Measurements from ENCODE around the gene ANKLE2. TPM values are rescaled to one million over a fixed set of nuclear protein-coding genes. Genes with fewer than 3 reads are reported as not detected.

ANKLE2 gene
- total and polyA plus RNA-seq, 2 of the 8 experiments (the other 6 are each of a cell fraction or from before 2014, with no cell fraction given), result 41.0 to 64.9 TPM

DNA sequence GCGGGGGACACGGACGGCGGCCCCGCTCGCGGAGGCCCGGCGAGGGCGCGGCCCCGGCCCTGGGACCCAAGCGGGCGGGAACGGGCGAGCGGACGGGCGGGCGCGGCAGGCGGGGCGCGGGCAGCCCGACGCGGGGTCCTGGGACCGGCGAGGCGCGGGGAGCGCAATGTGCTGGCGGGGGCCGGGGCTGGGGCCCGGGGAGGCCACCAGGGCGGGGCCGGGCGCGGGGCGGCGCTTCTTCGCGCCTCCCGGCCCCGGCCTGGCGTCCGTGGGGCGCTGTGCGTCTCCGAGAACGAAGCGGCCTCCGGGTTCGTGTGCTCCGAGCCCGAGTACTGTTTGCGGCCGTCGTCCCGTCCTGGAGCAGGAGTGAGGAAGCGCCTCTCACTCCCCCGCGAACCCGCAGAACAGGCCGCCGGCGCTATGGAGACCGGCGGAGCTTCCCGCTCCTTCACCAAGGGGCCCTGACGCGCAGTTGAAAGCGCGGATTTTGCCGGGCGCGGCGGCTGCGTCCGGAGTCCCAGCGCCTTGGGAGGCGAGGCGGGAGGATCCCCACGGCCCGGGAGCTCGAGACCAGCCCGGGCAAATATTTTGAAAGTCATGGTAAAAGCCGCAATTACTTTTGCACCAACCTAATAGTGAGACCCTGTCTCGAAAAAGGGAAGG lies 420 bp upstream of the ANKLE2 start (continued):
- TF ChIP-seq, protein P1, sequence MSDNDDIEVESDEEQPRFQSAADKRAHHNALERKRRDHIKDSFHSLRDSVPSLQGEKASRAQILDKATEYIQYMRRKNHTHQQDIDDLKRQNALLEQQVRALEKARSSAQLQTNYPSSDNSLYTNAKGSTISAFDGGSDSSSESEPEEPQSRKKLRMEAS (IDR thresholded peaks at IDR 0.05), result no peak
- TF ChIP-seq, protein P2, sequence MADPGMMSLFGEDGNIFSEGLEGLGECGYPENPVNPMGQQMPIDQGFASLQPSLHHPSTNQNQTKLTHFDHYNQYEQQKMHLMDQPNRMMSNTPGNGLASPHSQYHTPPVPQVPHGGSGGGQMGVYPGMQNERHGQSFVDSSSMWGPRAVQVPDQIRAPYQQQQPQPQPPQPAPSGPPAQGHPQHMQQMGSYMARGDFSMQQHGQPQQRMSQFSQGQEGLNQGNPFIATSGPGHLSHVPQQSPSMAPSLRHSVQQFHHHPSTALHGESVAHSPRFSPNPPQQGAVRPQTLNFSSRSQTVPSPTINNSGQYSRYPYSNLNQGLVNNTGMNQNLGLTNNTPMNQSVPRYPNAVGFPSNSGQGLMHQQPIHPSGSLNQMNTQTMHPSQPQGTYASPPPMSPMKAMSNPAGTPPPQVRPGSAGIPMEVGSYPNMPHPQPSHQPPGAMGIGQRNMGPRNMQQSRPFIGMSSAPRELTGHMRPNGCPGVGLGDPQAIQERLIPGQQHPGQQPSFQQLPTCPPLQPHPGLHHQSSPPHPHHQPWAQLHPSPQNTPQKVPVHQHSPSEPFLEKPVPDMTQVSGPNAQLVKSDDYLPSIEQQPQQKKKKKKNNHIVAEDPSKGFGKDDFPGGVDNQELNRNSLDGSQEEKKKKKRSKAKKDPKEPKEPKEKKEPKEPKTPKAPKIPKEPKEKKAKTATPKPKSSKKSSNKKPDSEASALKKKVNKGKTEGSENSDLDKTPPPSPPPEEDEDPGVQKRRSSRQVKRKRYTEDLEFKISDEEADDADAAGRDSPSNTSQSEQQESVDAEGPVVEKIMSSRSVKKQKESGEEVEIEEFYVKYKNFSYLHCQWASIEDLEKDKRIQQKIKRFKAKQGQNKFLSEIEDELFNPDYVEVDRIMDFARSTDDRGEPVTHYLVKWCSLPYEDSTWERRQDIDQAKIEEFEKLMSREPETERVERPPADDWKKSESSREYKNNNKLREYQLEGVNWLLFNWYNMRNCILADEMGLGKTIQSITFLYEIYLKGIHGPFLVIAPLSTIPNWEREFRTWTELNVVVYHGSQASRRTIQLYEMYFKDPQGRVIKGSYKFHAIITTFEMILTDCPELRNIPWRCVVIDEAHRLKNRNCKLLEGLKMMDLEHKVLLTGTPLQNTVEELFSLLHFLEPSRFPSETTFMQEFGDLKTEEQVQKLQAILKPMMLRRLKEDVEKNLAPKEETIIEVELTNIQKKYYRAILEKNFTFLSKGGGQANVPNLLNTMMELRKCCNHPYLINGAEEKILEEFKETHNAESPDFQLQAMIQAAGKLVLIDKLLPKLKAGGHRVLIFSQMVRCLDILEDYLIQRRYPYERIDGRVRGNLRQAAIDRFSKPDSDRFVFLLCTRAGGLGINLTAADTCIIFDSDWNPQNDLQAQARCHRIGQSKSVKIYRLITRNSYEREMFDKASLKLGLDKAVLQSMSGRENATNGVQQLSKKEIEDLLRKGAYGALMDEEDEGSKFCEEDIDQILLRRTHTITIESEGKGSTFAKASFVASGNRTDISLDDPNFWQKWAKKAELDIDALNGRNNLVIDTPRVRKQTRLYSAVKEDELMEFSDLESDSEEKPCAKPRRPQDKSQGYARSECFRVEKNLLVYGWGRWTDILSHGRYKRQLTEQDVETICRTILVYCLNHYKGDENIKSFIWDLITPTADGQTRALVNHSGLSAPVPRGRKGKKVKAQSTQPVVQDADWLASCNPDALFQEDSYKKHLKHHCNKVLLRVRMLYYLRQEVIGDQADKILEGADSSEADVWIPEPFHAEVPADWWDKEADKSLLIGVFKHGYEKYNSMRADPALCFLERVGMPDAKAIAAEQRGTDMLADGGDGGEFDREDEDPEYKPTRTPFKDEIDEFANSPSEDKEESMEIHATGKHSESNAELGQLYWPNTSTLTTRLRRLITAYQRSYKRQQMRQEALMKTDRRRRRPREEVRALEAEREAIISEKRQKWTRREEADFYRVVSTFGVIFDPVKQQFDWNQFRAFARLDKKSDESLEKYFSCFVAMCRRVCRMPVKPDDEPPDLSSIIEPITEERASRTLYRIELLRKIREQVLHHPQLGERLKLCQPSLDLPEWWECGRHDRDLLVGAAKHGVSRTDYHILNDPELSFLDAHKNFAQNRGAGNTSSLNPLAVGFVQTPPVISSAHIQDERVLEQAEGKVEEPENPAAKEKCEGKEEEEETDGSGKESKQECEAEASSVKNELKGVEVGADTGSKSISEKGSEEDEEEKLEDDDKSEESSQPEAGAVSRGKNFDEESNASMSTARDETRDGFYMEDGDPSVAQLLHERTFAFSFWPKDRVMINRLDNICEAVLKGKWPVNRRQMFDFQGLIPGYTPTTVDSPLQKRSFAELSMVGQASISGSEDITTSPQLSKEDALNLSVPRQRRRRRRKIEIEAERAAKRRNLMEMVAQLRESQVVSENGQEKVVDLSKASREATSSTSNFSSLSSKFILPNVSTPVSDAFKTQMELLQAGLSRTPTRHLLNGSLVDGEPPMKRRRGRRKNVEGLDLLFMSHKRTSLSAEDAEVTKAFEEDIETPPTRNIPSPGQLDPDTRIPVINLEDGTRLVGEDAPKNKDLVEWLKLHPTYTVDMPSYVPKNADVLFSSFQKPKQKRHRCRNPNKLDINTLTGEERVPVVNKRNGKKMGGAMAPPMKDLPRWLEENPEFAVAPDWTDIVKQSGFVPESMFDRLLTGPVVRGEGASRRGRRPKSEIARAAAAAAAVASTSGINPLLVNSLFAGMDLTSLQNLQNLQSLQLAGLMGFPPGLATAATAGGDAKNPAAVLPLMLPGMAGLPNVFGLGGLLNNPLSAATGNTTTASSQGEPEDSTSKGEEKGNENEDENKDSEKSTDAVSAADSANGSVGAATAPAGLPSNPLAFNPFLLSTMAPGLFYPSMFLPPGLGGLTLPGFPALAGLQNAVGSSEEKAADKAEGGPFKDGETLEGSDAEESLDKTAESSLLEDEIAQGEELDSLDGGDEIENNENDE (IDR thresholded peaks at IDR 0.05; ENCODE audit: insufficient replicate concordance, low read length), result no peak
- TF ChIP-seq POLR2AphosphoS5 (IDR thresholded peaks at IDR 0.05; ENCODE audit: low read depth, low read length) (peak; percentile 83), HDAC6 (IDR thresholded peaks at IDR 0.05; ENCODE audit: low read depth, low read length) (no peak), TEAD4 (IDR thresholded peaks at IDR 0.05; ENCODE audit: low read depth, low read length) (no peak), SIN3A (conservative IDR thresholded peaks at IDR 0.05 in 1 of 2, IDR thresholded peaks at IDR 0.05 in 1 of 2; ENCODE audit: low read depth in 1 of 2, low read length in 2 of 2) (0 out of 4 replicates have a peak, but pooled peaks of 1 of the 2 experiments have one; percentile 46), TBP (IDR thresholded peaks at IDR 0.05; ENCODE audit: low read depth, low read length) (peak; percentile 38; the same call in 1 of the 2 replicates), KDM4A (IDR thresholded peaks at IDR 0.05; ENCODE audit: low read depth, low read length, severe bottlenecking) (peak; percentile 35), RAD21 (IDR thresholded peaks at IDR 0.05 in 1 of 2, conservative IDR thresholded peaks at IDR 0.05 in 1 of 2; ENCODE audit: low read depth in 2 of 2, low read length in 2 of 2) (no peak)

Measured in H1 (cell line).